ENCODE results near the gene PIGC.
A peak's percentile ranks its signal among the peaks of the same experiment; 100 is the strongest.

Gene PIGC

GRCh38 chr1:172443666-172444453, at the start of gene PIGC:
PIGC (minus strand) TSS chr1:172444069; CDS start chr1:172442622, 1,447 bp downstream.
- peak; percentile 91 for TF ChIP-seq CTCF (IDR thresholded peaks at IDR 0.05; ENCODE audit: insufficient read depth, low read depth, low read length, missing control alignments)
- peak within 1 kb of the TSS; percentile 91 for H3K4me3 ChIP-seq (ENCODE audit: low read depth, low read length)
- peak; percentile 95 for DNase-seq (ENCODE audit: low read depth)

- DNase-seq (ENCODE audit: low read depth), result no peak
- H3K4me3 ChIP-seq (ENCODE audit: low read depth, low read length), result no peak overlapping the region
- TF ChIP-seq CTCF (IDR thresholded peaks at IDR 0.05; ENCODE audit: insufficient read depth, low read depth, low read length, missing control alignments), result no peak
Measured at GRCh38 chr1:172492421-172492820, 48.6 kb upstream of the PIGC start.

- H3K4me3 ChIP-seq (ENCODE audit: low read depth, low read length), result no peak overlapping the region
- no peak for TF ChIP-seq CTCF (IDR thresholded peaks at IDR 0.05; ENCODE audit: insufficient read depth, low read depth, low read length, missing control alignments)
- DNase-seq (ENCODE audit: low read depth), result no peak
Measured at GRCh38 chr1:172489847-172490246, 46.0 kb upstream of the PIGC start.

GRCh38 chr1:172488393-172488792, 44.5 kb upstream of the PIGC start:
- H3K4me3 ChIP-seq (ENCODE audit: low read depth, low read length), result no peak overlapping the region
- TF ChIP-seq CTCF (IDR thresholded peaks at IDR 0.05; ENCODE audit: insufficient read depth, low read depth, low read length, missing control alignments), result no peak
- DNase-seq (ENCODE audit: low read depth), result no peak

GRCh38 chr1:172487550-172487949, 43.7 kb upstream of the PIGC start:
- no peak for DNase-seq (ENCODE audit: low read depth)
- no peak overlapping the region for H3K4me3 ChIP-seq (ENCODE audit: low read depth, low read length)
- no peak for TF ChIP-seq CTCF (IDR thresholded peaks at IDR 0.05; ENCODE audit: insufficient read depth, low read depth, low read length, missing control alignments)

- TF ChIP-seq CTCF (IDR thresholded peaks at IDR 0.05; ENCODE audit: insufficient read depth, low read depth, low read length, missing control alignments), result no peak
- DNase-seq (ENCODE audit: low read depth), result no peak
- no peak overlapping the region for H3K4me3 ChIP-seq (ENCODE audit: low read depth, low read length)
Measured at GRCh38 chr1:172486805-172487454, 43.1 kb upstream of the PIGC start.

Data from GM12865 (cell line).